Stimulated activated naive CD8-positive, alpha-beta T cell treated with anti-CD3 and anti-CD28 coated beads, Interleukin-15, Interleukin-2, amounts not matched to agents 100 ng/mL and 50 ng/mL, for 24 hours (primary cell): ENCODE results near the gene IGF1R.

Source experiments
- H3K27ac Mint-ChIP-seq: one replicate; pipeline ENCODE4 v1.8.0; 2021; ENCODE audit warnings: mild to moderate bottlenecking, mixed read lengths
- H3K27me3 Mint-ChIP-seq: one replicate; pipeline ENCODE4 v1.8.0; 2021; ENCODE audit warnings: mixed read lengths
- H3K36me3 Mint-ChIP-seq: one replicate; pipeline ENCODE4 v1.8.0; 2021; ENCODE audit warnings: low read depth, mixed read lengths
- H3K4me1 Mint-ChIP-seq: one replicate; pipeline ENCODE4 v1.8.0; 2021; ENCODE audit warnings: low read depth, mixed read lengths
- H3K4me3 Mint-ChIP-seq: one replicate; pipeline ENCODE4 v1.8.0; 2021; ENCODE audit warnings: mild to moderate bottlenecking, mixed read lengths
- H3K9me3 Mint-ChIP-seq: one replicate; pipeline ENCODE4 v1.8.0; 2021; ENCODE audit warnings: mixed read lengths

The IGF1R gene

GRCh38 chr15:98815207-98815606, 166.9 kb downstream of the IGF1R start:
- Mint-ChIP-seq H3K9me3 (peaks cover 7% of the 10 kb centered on the region), H3K27ac (no peak overlapping the region), H3K4me1 (no peaks in the 10 kb centered on the region), H3K4me3 (no peak overlapping the region), H3K36me3 (peaks cover 26% of the 10 kb centered on the region), H3K27me3 (no peaks in the 10 kb centered on the region)

GRCh38 chr15:98817745-98818144, 169.4 kb downstream of the IGF1R start:
- Mint-ChIP-seq H3K4me3 (no peak overlapping the region), H3K27ac (no peak overlapping the region), H3K27me3 (no peaks in the 10 kb centered on the region), H3K36me3 (peaks cover 40% of the 10 kb centered on the region), H3K4me1 (no peaks in the 10 kb centered on the region), H3K9me3 (peaks cover 11% of the 10 kb centered on the region)

DNA sequence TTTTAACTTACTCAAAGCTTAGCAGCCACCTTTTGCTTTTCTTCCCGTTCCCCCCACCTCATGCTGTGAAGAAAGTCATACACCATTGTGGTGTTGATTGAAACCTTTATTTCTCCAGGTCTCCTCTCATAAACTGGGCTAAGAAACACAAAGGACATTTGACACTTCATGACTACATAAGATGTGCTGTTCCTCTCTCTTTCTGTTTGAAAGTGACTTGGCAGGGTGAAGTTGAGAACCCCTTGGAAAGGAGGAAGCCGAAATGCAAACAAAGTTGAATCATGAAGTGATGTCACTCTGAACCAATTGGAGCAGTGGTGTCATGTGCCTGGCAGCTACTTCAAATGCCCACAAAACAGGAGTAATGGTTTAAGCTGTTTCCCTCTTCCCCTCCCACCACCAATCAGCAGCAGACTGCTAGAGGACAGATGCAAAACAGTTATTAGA, 174.7 kb downstream of the IGF1R start:
- Mint-ChIP-seq H3K36me3 (peaks cover 29% of the 10 kb centered on the region), H3K27ac (no peak overlapping the region), H3K4me3 (no peak overlapping the region), H3K4me1 (no peaks in the 10 kb centered on the region), H3K27me3 (no peaks in the 10 kb centered on the region), H3K9me3 (peaks cover 14% of the 10 kb centered on the region)

GRCh38 chr15:98823616-98824015, 175.3 kb downstream of the IGF1R start:
- Mint-ChIP-seq H3K4me1 (no peaks in the 10 kb centered on the region), H3K36me3 (peaks cover 30% of the 10 kb centered on the region), H3K9me3 (peaks cover 15% of the 10 kb centered on the region), H3K27me3 (no peaks in the 10 kb centered on the region), H3K27ac (no peak overlapping the region), H3K4me3 (no peak overlapping the region)

DNA sequence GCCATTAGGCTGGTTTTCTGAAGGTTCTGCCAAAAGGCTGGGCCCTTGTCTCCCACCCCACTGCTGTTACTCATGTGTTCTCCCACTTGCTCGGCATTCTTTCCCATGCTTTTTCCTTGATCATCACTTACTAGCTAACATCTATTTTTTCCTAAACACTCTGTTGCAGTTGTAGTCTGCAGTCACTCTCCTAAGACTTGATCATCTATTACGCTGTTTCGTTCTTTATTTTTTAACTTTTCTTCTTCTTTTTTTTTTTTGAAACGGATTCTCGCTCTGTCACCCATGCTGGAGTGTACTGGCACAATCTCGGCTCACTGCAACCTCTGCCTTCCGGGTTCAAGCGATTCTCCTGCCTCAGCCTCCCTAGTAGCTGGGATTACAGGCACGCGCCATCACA, 176.3 kb downstream of the IGF1R start:
- H3K27ac Mint-ChIP-seq = no peak overlapping the region
- H3K9me3 Mint-ChIP-seq = peaks cover 12% of the 10 kb centered on the region
- H3K4me1 Mint-ChIP-seq = no peaks in the 10 kb centered on the region
- peaks cover 34% of the 10 kb centered on the region for H3K36me3 Mint-ChIP-seq
- no peaks in the 10 kb centered on the region for H3K27me3 Mint-ChIP-seq
- no peak overlapping the region for H3K4me3 Mint-ChIP-seq

DNA sequence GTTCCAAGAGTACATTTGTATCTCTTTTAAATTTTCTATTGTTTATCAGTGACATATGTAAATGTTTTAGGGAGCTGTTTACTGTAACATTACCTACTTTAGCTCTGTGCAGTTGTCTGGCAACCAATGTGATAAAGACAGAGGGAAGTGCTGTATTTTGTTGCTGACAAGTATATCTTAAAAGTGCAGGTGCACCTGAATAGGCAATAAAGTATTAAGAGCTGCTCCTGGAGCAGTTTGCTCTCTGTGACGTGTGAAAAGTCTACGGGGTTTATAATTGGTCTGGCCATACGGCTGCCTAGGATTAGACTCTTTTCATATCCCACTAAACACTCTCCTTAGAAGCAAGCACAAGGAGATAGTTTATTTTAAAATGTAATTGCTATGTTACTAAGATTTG, 178.3 kb downstream of the IGF1R start:
- Mint-ChIP-seq H3K27ac (no peak overlapping the region), H3K4me1 (no peaks in the 10 kb centered on the region), H3K27me3 (no peaks in the 10 kb centered on the region), H3K9me3 (peaks cover 20% of the 10 kb centered on the region), H3K36me3 (peaks cover 40% of the 10 kb centered on the region), H3K4me3 (no peak overlapping the region)

GRCh38 chr15:98827217-98827616, 178.9 kb downstream of the IGF1R start:
- Mint-ChIP-seq H3K27me3 (no peaks in the 10 kb centered on the region), H3K9me3 (peaks cover 26% of the 10 kb centered on the region), H3K27ac (no peak overlapping the region), H3K4me1 (no peaks in the 10 kb centered on the region), H3K4me3 (no peak overlapping the region), H3K36me3 (peaks cover 41% of the 10 kb centered on the region)

- H3K36me3 Mint-ChIP-seq = peaks cover 45% of the 10 kb centered on the region
- no peaks in the 10 kb centered on the region for H3K4me1 Mint-ChIP-seq
- H3K27ac Mint-ChIP-seq = no peak overlapping the region
- peaks cover 41% of the 10 kb centered on the region for H3K9me3 Mint-ChIP-seq
- no peaks in the 10 kb centered on the region for H3K27me3 Mint-ChIP-seq
- H3K4me3 Mint-ChIP-seq = no peak overlapping the region
These were observed 181.8 kb downstream of the IGF1R start for GRCh38 chr15:98830034-98830634.

DNA sequence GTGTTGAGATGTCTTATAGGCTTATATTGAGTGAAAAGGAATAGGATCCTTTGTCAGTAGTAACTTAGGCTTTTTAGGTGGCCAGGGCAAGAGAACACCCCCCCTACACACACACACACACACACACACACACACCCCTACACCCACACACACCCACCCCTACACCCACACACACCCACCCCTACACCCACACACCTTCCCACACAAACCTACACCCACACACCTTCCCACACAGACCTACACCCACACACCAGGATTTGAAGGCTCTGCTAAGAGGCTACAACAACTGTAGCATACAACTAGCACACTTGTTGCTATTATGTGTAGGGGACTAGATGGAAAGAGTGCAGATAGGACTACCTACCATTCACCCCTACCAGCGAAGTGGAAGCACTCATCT, 186.6 kb downstream of the IGF1R start:
- H3K27me3 Mint-ChIP-seq = no peaks in the 10 kb centered on the region
- H3K9me3 Mint-ChIP-seq = peaks cover 30% of the 10 kb centered on the region
- H3K36me3 Mint-ChIP-seq = peaks cover 53% of the 10 kb centered on the region
- no peak overlapping the region for H3K4me3 Mint-ChIP-seq
- no peaks in the 10 kb centered on the region for H3K4me1 Mint-ChIP-seq
- no peak overlapping the region for H3K27ac Mint-ChIP-seq

DNA sequence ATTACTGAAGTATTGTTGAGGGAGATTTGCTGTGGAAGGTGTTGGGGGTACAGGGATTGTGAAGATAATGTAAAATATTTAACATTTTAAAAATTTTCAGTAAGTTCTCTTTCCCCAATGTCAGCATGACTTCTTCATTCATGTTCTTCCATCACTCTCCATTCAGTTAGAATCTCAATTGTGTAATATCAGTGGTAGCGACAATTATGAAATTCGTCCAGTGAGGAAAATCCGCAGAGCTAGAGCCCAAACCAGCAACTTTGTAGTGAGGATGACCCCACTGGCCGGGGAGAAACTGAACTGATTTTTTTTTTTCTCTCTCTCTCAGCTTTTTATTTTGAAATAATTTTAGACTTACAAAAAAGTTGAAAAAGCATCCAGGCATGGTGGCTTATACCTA, 187.5 kb downstream of the IGF1R start:
- Mint-ChIP-seq H3K9me3 (peaks cover 27% of the 10 kb centered on the region), H3K27me3 (no peaks in the 10 kb centered on the region)

GRCh38 chr15:98838387-98839259, 190.3 kb downstream of the IGF1R start:
- H3K27ac Mint-ChIP-seq = no peak overlapping the region
- H3K4me1 Mint-ChIP-seq = peaks cover 6% of the 10 kb centered on the region

More for the DNA sequence above, 187.5 kb downstream of the IGF1R start:
- Mint-ChIP-seq H3K27ac (no peak overlapping the region), H3K36me3 (peaks cover 47% of the 10 kb centered on the region), H3K4me1 (peaks cover under 1% of the 10 kb centered on the region), H3K4me3 (no peak overlapping the region)

GRCh38 chr15:98840053-98840452, 191.7 kb downstream of the IGF1R start:
- H3K4me1 Mint-ChIP-seq = peaks cover 14% of the 10 kb centered on the region
- no peak overlapping the region for H3K27ac Mint-ChIP-seq

More at GRCh38 chr15:98838387-98839259, 190.3 kb downstream of the IGF1R start:
- no peaks in the 10 kb centered on the region for H3K27me3 Mint-ChIP-seq
- peaks cover 7% of the 10 kb centered on the region for H3K9me3 Mint-ChIP-seq
- no peak overlapping the region for H3K4me3 Mint-ChIP-seq
- peaks cover 24% of the 10 kb centered on the region for H3K36me3 Mint-ChIP-seq

GRCh38 chr15:98841419-98841970, 193.2 kb downstream of the IGF1R start:
- Mint-ChIP-seq H3K27ac (no peak overlapping the region), H3K36me3 (peaks cover 14% of the 10 kb centered on the region), H3K27me3 (no peaks in the 10 kb centered on the region), H3K4me3 (no peak overlapping the region), H3K9me3 (no peaks in the 10 kb centered on the region), H3K4me1 (peaks cover 22% of the 10 kb centered on the region)

More at GRCh38 chr15:98840053-98840452, 191.7 kb downstream of the IGF1R start:
- no peak overlapping the region for H3K4me3 Mint-ChIP-seq
- peaks cover 20% of the 10 kb centered on the region for H3K36me3 Mint-ChIP-seq
- no peaks in the 10 kb centered on the region for H3K27me3 Mint-ChIP-seq
- H3K9me3 Mint-ChIP-seq = no peaks in the 10 kb centered on the region

DNA sequence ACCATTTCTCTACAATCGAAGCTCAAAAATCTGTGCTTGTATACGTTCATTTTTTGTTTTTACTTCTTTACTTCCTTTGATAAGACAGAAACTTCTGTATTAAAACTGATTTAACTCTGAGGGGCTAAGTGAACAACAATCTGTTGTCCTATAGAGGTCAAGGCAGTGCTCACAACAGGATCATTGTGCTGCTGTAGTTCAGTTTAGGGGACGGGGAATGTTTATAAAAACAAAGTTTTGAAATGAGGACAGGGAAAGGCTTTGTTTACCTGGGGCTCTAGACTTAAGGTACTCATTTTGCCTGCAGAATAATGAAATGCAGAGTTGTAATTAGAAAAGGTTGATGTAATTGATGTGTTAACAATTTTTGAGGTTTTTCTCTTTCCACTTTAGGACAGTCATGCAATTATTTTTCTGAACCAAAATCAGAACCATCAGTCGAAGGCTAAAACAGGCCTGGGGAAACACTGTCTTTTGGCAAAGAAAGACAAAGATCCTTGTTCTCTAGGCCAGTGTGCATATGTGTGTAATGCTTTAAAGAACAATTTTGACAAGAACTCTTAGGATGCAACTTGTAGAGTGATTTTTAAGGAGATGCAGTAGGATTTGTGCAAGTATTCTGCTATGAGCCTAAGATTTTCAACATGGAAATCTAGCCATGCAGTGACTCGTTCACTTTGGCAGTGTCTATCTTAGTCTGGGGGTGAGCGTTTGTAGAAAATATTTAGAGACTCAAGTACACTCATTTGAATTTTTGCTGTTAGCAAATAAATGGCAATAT, 194.0 kb downstream of the IGF1R start:
- Mint-ChIP-seq H3K4me1 (peaks cover 22% of the 10 kb centered on the region), H3K27me3 (no peaks in the 10 kb centered on the region), H3K9me3 (no peaks in the 10 kb centered on the region), H3K36me3 (peaks cover 8% of the 10 kb centered on the region), H3K4me3 (no peak overlapping the region), H3K27ac (no peak overlapping the region)

DNA sequence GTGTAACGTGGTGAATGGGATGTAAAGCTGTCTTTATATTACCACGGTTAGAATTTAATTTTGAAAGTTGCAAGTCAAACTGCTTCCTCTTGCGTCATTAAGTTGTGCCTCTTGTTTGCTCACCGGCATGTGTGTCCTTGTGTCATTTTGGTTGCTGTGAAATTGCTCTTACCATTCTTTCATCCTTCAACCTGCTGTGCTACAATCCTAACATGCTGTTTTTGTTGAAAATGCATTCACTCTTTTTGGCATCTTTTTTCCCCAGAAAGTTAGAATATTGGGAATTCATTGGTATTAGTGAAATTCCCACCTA, 194.6 kb downstream of the IGF1R start:
- H3K27me3 Mint-ChIP-seq = no peaks in the 10 kb centered on the region
- H3K36me3 Mint-ChIP-seq = peaks cover 4% of the 10 kb centered on the region
- H3K4me1 Mint-ChIP-seq = peaks cover 22% of the 10 kb centered on the region
- H3K27ac Mint-ChIP-seq = no peak overlapping the region
- H3K4me3 Mint-ChIP-seq = no peak overlapping the region
- no peaks in the 10 kb centered on the region for H3K9me3 Mint-ChIP-seq
